Type B pancreatic cell (in vitro differentiated cells): ENCODE results near the gene VNN1. TPM values are rescaled to one million over a fixed set of nuclear protein-coding genes. Genes with fewer than 3 reads are reported as not detected.

ENCODE experiments used
- DNase-seq: peaks from one replicate; pipeline ENCODE4 v3.0.0; 2021; ENCODE audit warnings: mixed read lengths; ENCODE audit not compliant: unreplicated experiment; ENCODE audit errors: extremely low spot score
- H3K27ac Mint-ChIP-seq: 2 replicates; pipeline ENCODE4 v1.8.0; 2021; ENCODE audit warnings: mild to moderate bottlenecking, mixed read lengths
- H3K27me3 Mint-ChIP-seq: 2 replicates; pipeline ENCODE4 v1.8.0; 2021; ENCODE audit warnings: mixed read lengths
- H3K36me3 Mint-ChIP-seq: 2 replicates; pipeline ENCODE4 v1.8.0; 2021; ENCODE audit warnings: mixed read lengths
- H3K4me1 Mint-ChIP-seq: one replicate; pipeline ENCODE4 v1.8.0; 2021; ENCODE audit warnings: mixed read lengths; ENCODE audit not compliant: unreplicated experiment
- H3K4me3 Mint-ChIP-seq: 2 replicates; pipeline ENCODE4 v1.8.0; 2021; ENCODE audit warnings: mild to moderate bottlenecking, mixed read lengths
- H3K9me3 Mint-ChIP-seq: 2 replicates; pipeline ENCODE4 v1.8.0; 2021; ENCODE audit warnings: mixed read lengths
- CTCF ChIP-seq: fragments of 200-600 bp; sonication (generic); conservative IDR thresholded peaks from 2 replicates; pipeline ENCODE4 v1.5.0; 2021; ENCODE audit warnings: antibody characterized with exemption, mild to moderate bottlenecking
- total RNA-seq: library from RNA; stranded (reverse); gene quantifications from 2 replicates; pipeline ENCODE4 v1.2.1, GENCODE V29; 2021; ENCODE audit warnings: low replicate concordance

Gene VNN1
- total RNA-seq, 1 donor from 2014 or later = 1.3 TPM

GRCh38 chr6:132751828-132752227 lies 38.0 kb upstream of the VNN1 start:
- no peaks in the 10 kb centered on the region for H3K9me3 Mint-ChIP-seq
- no peaks in the 10 kb centered on the region for H3K27me3 Mint-ChIP-seq
- no peak for DNase-seq
- H3K4me3 Mint-ChIP-seq = no peak overlapping the region
- no peak overlapping the region for H3K27ac Mint-ChIP-seq
- TF ChIP-seq CTCF = no peak
- no peaks in the 10 kb centered on the region for H3K4me1 Mint-ChIP-seq
- no peaks in the 10 kb centered on the region for H3K36me3 Mint-ChIP-seq

- H3K4me1 Mint-ChIP-seq = no peaks in the 10 kb centered on the region
- no peak overlapping the region for H3K4me3 Mint-ChIP-seq
- no peaks in the 10 kb centered on the region for H3K36me3 Mint-ChIP-seq
- TF ChIP-seq CTCF = no peak
- no peak overlapping the region for H3K27ac Mint-ChIP-seq
- DNase-seq = no peak
- no peaks in the 10 kb centered on the region for H3K9me3 Mint-ChIP-seq
- H3K27me3 Mint-ChIP-seq = no peaks in the 10 kb centered on the region
These were observed 37.5 kb upstream of the VNN1 start for GRCh38 chr6:132751306-132751705.

- Mint-ChIP-seq H3K27me3 (no peaks in the 10 kb centered on the region), H3K9me3 (no peaks in the 10 kb centered on the region), H3K4me1 (no peaks in the 10 kb centered on the region), H3K27ac (no peak overlapping the region), H3K4me3 (no peak overlapping the region), H3K36me3 (no peaks in the 10 kb centered on the region)
- no peak for DNase-seq
- TF ChIP-seq CTCF = no peak
These were observed 36.8 kb upstream of the VNN1 start for GRCh38 chr6:132750455-132751248.

DNA sequence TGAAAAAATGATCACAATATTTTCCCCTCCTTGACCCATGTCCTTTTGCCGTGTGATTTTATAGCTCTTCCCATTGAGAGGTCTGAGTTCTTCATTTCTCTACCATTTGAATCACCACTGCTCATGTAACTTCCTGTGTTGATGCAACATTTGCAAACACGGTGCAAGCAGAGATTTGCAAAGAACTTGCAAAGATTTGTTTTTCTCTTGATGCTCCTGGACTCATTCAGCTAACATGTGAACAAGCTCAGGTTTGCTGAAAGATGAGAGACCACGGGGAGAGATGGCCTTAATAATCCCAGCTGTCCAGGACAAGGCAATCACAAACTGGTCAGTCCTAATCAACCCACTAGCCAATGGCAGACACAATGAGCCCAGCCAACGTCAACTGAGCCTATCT lies 35.3 kb upstream of the VNN1 start:
- Mint-ChIP-seq H3K4me3 (no peak overlapping the region), H3K27ac (no peak overlapping the region), H3K9me3 (no peaks in the 10 kb centered on the region), H3K4me1 (no peaks in the 10 kb centered on the region), H3K36me3 (no peaks in the 10 kb centered on the region), H3K27me3 (no peaks in the 10 kb centered on the region)
- no peak for TF ChIP-seq CTCF
- no peak for DNase-seq

GRCh38 chr6:132748446-132748845 lies 34.6 kb upstream of the VNN1 start:
- Mint-ChIP-seq H3K36me3 (no peaks in the 10 kb centered on the region), H3K9me3 (no peaks in the 10 kb centered on the region), H3K4me1 (no peaks in the 10 kb centered on the region), H3K27ac (no peak overlapping the region), H3K27me3 (no peaks in the 10 kb centered on the region), H3K4me3 (no peak overlapping the region)
- no peak for TF ChIP-seq CTCF
- no peak for DNase-seq
